ENCODE results near the gene PCDHB13.
"Not testable (repeated sequence)": the region's sequence is repeated elsewhere in the genome, so short reads cannot be mapped to it uniquely, and the experiment has no call there.

The PCDHB13 gene

DNA sequence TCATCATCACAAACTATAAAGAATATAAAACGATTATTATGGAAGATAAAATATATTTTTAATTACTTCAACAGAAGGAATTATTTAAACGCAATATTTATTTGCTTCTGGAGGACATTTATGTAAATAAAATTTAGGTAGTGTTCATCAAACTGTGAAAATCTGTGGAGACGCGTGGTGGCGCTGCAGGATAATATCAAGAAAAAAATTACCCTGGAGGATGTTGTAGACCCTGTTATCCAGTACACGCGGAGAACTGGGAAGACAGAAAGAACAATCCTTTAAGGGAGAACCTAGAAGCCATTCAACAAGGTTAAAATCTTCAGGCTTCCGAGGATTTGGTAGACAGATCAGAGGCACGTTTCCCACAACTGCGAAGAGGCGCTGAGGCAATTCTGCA, 5.2 kb upstream of the PCDHB13 start, which contains the start of gene PCDHB12:
Gene PCDHB12 (plus strand): TSS at position 242 of the 400 bp plus-strand sequence. CDS start 189 bp downstream, outside the sequence.
- no peak for DNase-seq

DNA sequence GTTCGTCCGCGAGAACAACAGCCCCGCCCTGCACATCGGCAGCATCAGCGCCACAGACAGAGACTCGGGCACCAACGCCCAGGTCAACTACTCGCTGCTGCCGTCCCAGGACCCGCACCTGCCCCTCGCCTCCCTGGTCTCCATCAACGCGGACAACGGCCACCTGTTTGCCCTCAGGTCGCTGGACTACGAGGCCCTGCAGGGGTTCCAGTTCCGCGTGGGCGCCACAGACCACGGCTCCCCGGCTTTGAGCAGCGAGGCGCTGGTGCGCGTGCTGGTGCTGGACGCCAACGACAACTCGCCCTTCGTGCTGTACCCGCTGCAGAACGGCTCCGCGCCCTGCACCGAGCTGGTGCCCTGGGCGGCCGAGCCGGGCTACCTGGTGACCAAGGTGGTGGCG, 3.4 kb upstream of the PCDHB13 start:
- DNase-seq = not testable (repeated sequence)

- not testable (repeated sequence) for DNase-seq
These were observed 2.9 kb upstream of the PCDHB13 start for GRCh38 chr5:141210849-141211248.

DNA sequence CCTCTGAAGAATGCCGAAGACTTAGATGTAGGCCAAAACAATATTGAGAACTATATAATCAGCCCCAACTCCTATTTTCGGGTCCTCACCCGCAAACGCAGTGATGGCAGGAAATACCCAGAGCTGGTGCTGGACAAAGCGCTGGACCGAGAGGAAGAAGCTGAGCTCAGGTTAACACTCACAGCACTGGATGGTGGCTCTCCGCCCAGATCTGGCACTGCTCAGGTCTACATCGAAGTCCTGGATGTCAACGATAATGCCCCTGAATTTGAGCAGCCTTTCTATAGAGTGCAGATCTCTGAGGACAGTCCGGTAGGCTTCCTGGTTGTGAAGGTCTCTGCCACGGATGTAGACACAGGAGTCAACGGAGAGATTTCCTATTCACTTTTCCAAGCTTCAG, 864 bp downstream of the PCDHB13 start:
- not testable (repeated sequence) for DNase-seq

- not testable (repeated sequence) for DNase-seq
These were observed 1.8 kb downstream of the PCDHB13 start for GRCh38 chr5:141215504-141215903.

- DNase-seq = not testable (repeated sequence)
These were observed 2.3 kb downstream of the PCDHB13 start for GRCh38 chr5:141216035-141216434.

- DNase-seq = peak; percentile 27
These were observed 9.5 kb downstream of the PCDHB13 start, which contains the start of gene PCDHB14 for GRCh38 chr5:141223112-141223783. PCDHB14 (plus strand) TSS chr5:141223343; CDS start chr5:141223506, 163 bp downstream.

- DNase-seq = not testable (repeated sequence)
These were observed 11.1 kb downstream of the PCDHB13 start for GRCh38 chr5:141224844-141225243.

GRCh38 chr5:141225421-141225820, 11.7 kb downstream of the PCDHB13 start:
- DNase-seq = not testable (repeated sequence)

GRCh38 chr5:141234109-141234667, 20.5 kb downstream of the PCDHB13 start:
- DNase-seq = no peak

- not testable (repeated sequence) for DNase-seq
These were observed 22.2 kb downstream of the PCDHB13 start for GRCh38 chr5:141235922-141236321.

DNA sequence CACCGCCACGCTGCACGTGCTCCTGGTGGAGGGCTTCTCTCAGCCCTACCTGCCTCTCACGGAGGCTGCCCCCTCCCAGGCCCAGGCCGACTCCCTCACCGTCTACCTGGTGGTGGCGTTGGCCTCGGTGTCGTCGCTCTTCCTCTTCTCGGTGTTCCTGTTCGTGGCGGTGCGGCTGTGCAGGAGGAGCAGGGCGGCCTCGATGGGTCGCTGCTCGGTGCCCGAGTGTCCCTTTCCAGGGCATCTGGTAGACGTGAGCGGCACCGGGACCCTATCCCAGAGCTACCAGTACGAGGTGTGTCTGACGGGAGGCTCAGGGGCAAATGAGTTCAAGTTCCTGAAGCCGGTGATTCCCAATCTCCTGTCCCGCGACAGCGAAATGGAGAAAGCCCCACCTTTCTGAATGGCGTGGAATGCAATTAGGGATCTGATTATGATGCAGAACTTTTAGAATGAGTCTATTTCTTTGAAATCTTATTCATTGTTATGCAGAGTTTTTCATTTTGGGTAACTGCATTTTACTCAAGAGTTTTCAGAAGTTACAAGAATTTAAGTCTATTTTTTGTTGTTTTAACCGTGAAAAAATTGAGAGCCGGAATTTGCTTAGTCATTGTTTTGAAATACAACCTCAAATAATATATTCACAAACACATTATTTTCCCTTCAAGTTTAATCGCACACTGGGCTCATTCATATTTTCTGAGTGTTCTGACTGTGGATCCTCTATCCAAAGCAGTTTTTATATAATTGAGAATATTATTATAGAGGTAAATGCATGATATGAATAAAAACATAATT, 23.0 kb downstream of the PCDHB13 start:
- DNase-seq = no peak

- no peak for DNase-seq
These were observed 27.8 kb downstream of the PCDHB13 start for GRCh38 chr5:141241496-141241895.

DNA sequence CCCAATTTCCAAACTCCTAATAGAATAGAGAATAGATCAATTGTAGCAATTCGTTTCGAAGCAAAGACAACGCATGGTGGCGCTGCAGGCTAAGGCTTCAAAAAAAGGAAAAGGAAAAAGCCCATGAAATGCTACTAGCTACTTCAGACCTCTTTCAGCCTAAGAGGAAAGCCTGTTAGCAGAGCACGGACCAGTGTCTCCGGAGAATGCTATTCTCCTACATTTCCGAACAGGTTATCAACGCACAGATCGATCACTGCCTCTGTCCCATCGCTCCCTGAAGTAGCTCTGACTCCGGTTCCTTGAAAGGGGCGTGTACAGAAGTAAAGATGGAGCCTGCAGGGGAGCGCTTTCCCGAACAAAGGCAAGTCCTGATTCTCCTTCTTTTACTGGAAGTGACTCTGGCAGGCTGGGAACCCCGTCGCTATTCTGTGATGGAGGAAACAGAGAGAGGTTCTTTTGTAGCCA, 31.6 kb downstream of the PCDHB13 start, which contains the start of gene PCDHB15:
Gene PCDHB15 (plus strand): TSS at position 146 of the 468 bp plus-strand sequence. CDS start 184 bp downstream, at position 330.
- DNase-seq = no peak

- not testable (repeated sequence) for DNase-seq
These were observed 33.3 kb downstream of the PCDHB13 start for GRCh38 chr5:141246971-141247370.

DNA sequence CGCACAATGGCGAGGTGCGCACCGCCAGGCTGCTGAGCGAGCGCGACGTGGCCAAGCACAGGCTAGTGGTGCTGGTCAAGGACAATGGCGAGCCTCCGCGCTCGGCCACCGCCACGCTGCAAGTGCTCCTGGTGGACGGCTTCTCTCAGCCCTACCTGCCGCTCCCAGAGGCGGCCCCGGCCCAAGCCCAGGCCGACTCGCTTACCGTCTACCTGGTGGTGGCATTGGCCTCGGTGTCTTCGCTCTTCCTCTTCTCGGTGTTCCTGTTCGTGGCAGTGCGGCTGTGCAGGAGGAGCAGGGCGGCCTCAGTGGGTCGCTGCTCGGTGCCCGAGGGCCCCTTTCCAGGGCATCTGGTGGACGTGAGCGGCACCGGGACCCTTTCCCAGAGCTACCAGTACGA, 33.7 kb downstream of the PCDHB13 start:
- DNase-seq = not testable (repeated sequence)

DNA sequence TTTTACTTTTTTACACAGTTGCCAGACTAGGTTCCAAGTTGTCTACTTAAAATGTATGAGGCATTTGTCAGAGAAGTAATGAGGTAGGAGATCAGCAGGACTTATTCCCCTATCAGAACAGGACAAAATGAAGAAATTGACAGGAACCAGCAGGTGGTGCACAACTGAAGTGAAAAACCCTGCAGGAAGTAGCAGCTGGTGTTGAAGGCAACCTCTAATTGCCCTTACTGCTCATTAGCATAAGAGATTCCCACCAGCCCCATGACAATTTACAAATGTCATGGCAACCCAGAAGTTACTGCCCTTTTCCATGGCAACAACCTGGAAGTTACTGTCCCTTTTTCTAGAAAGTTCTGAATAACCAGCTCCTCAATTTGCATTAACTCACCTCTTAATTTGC, 36.9 kb downstream of the PCDHB13 start:
- no peak for DNase-seq

- no peak for DNase-seq
These were observed 44.7 kb downstream of the PCDHB13 start for GRCh38 chr5:141258464-141258863.

- no peak for DNase-seq
These were observed 45.2 kb downstream of the PCDHB13 start for GRCh38 chr5:141258948-141259347.

DNA sequence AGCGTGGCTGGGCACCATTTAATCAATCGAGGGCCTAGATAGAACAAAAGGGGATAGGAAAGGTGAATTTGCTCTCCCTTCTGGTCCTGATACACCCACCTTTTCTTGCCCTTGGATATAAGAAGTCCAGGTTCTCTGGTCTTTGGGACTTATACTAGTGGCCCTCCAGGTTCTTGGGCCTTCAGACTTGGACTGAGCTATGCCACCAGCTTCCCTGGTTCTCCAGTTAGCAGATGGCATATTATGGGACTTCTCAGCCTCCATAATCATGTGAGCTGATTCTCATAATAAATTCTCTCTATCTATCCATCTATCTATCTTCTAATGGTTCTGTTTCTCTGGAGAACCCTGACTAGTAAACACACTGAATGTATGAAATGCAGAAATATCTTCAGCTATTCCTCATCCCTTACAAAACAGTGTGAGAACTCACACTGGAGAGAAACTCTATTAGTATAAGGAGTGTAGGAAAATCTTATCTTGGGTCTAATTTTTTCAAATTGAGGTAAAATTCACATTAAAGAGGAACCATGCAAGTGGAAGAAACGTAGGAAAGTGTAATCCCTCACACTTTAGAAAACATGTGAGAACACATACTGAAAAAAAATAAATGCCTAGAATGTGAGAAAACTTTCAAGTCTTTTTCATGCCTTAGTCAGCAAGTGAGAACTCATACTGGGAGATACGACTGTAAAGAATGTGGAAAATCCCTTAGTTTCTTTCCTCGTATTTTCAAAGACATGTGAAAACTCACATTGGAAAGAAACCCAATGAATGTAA, 46.9 kb downstream of the PCDHB13 start:
- DNase-seq = no peak

GRCh38 chr5:141261238-141261546, 47.5 kb downstream of the PCDHB13 start:
- no peak for DNase-seq
